ENCODE measurements around the gene CUX1.

CUX1 gene

GRCh38 chr7:101862280-101863220, 45.1 kb downstream of the CUX1 start (continued):
- TF ChIP-seq ZNF280D (tag by site-specific recombination; IDR thresholded peaks at IDR 0.05) (no peak), ZNF133 (tag by site-specific recombination; IDR thresholded peaks at IDR 0.05) (no peak), ELK4 (IDR thresholded peaks at IDR 0.05; ENCODE audit: borderline replicate concordance, low read depth, low read length) (no peak), ZNF610 (tag by site-specific recombination; IDR thresholded peaks at IDR 0.05; ENCODE audit: borderline replicate concordance) (no peak), ZNF830 (tag by site-specific recombination; IDR thresholded peaks at IDR 0.05; ENCODE audit: low read depth) (no peak), ZNF658 (tag by site-specific recombination; IDR thresholded peaks at IDR 0.05) (no peak), ZNF335 (tag by site-specific recombination; conservative IDR thresholded peaks at IDR 0.05) (peak; percentile 99), ZNF221 (tag by site-specific recombination; IDR thresholded peaks at IDR 0.05; ENCODE audit: borderline replicate concordance) (no peak), ZNF580 (tag by site-specific recombination; IDR thresholded peaks at IDR 0.05) (no peak), ZNF624 (tag by site-specific recombination; IDR thresholded peaks at IDR 0.05) (no peak), ZNF132 (tag by site-specific recombination; IDR thresholded peaks at IDR 0.05; ENCODE audit: borderline replicate concordance) (no peak), HIC1 (tag by site-specific recombination; IDR thresholded peaks at IDR 0.05) (no peak), ZNF223 (tag by site-specific recombination; IDR thresholded peaks at IDR 0.05) (no peak), ZNF24 (tag by site-specific recombination; IDR thresholded peaks at IDR 0.05) (0 out of 2 replicates have a peak, but pooled peaks have one; percentile 54), ZNF513 (tag by site-specific recombination; IDR thresholded peaks at IDR 0.05) (no peak), ZFP69B (tag by site-specific recombination; IDR thresholded peaks at IDR 0.05) (no peak), ZNF266 (tag by site-specific recombination; IDR thresholded peaks at IDR 0.05; ENCODE audit: low read depth) (no peak), REPIN1 (tag by site-specific recombination; IDR thresholded peaks at IDR 0.05; ENCODE audit: low read depth) (no peak), ZNF555 (tag by site-specific recombination; conservative IDR thresholded peaks at IDR 0.05) (no peak), GLI4 (tag by site-specific recombination; IDR thresholded peaks at IDR 0.05) (no peak), MZF1 (tag by site-specific recombination; IDR thresholded peaks at IDR 0.05; ENCODE audit: borderline replicate concordance) (peak; percentile 93), PRDM10 (tag by site-specific recombination; IDR thresholded peaks at IDR 0.05) (peak; percentile 32; the same call in 1 of the 2 replicates), ZNF202 (tag by site-specific recombination; IDR thresholded peaks at IDR 0.05; ENCODE audit: borderline replicate concordance) (no peak), ZNF707 (tag by site-specific recombination; IDR thresholded peaks at IDR 0.05) (no peak), KLF9 (tag by site-specific recombination; IDR thresholded peaks at IDR 0.05; ENCODE audit: low read depth) (no peak)
